ENCODE measurements around the gene IPO11.
"Not testable (repeated sequence)": the region's sequence is repeated elsewhere in the genome, so short reads cannot be mapped to it uniquely, and the experiment has no call there.

The IPO11 gene

DNA sequence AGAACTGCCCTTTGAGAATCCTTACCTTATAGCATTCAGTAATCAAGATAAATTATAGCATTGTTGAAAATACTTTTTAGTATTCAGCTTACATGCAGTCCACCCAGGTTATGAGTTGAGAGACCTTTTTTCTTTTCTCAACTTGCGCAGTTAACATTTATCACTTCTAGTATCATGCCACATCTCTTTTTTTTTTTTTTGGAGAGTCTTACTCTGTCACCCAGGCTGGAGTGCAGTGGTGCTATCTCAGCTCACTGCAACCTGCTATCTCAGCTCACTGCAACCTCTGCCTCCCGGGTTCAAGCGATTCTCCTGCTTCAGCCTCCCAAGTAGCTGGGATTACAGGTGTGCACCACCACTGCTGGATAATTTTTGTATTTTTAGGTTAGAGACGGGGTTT, 195.1 kb downstream of the IPO11 start:
- no peak for DNase-seq

DNA sequence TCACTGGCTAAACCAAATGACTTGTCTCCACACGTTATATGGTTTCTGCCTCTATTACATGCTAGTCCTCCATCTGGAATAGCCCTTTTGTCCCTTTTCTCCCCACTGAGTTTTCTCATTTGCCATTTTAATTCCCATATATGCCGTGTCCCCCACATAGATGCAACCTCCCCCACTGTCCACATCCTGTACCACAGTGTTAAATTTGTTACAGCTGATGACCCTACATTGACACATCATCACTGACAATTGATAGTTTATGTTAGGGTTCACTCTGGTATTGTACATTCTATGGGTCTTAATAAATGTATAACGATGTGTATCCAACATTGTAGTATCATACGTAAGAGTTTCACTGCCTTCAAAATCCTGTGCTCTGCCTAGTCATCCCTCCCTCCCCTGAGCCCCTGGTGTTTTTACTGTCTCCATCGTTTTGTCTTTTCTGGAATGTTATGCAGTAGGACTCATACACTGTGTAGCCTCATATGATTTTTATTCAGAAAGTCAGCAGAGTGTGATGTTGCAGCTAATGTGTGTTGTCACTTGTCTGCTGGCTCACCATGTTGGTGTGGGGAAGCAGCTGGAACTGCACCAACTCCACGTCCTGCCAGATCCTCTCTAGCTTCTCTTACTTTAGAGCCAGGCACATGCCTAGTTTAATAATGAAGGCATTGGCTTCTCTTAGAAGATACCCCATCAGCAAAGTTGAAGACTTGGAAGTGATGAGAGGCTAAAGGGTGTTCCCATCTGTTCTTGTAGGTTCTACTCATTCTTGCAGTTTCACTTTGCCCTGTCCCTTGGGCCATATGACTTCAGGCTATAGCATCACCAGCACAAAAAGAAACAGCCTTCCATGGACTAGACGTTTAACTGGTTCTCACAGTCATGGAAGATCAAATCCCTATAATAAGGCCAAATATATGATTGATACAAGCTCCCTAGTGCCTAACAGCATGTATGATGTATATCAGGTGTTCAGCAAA, 196.3 kb downstream of the IPO11 start:
- DNase-seq: no peak

DNA sequence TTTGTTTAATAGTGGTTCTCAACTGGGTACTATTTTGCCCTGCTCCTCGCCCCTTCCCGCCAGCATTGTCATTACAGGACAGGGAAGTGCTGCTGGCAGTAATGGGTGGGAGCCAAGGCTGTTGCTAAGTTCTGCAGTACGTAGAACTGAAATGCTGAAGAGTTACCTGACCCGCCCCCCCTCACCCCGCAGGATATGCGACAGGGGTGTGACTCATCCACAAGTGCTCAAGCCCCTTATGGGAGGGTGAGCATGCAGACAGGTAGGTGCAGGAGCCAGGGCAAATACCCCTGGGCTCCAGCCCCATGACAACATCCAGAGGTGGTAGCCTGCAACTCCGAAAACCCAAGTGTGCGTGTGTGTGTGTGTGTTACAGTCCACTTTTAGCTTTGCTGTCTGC, 201.8 kb downstream of the IPO11 start:
- DNase-seq: no peak

DNA sequence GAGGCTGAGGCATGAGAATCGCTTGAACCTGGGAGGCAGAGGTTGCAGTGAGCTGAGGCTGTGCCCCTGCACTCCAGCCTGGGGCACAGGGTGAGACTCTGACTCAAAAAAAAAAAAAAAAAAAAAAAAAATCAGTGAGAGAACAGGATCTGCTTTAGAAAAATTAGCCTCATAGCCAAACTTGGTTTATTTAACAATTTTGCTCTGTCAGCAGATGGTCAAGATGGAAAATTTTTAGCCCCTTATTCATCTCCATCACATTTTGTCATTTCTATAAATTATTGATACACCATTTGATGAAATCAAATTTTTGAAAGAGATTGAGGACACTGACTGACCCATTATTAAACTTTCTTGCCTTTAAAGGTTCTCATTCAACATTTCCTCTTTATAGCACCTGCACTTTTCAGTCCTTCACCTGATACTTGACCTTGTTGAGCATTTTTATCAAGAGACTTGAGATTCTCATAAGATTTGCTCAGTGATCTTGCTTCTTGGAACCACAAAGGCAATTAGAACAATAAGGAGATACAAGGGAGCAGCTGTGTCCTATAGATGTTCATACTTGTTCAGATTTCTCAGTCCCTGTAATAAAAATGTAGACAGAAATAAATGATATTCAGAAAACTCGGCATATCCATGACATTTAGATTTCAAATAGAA, 204.2 kb downstream of the IPO11 start:
- DNase-seq: no peak

DNA sequence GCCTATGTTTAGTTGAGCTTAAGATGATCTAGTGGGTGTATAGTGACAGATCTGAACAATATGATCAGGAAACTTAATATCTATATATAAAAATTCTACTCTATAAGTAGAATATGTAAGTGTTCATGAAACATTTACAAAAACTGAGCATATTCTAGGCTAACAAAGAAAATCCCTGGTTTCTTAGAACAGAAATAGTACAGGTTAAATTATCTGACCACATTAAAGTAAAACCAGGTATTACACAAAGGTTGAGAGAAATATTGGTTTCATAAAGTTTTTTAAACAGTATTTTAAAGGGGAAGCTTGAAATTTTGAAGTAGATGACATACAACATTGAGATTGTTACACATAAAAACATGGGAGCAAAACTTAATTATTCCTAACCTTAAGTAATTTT, 205.4 kb downstream of the IPO11 start:
- DNase-seq: no peak

DNA sequence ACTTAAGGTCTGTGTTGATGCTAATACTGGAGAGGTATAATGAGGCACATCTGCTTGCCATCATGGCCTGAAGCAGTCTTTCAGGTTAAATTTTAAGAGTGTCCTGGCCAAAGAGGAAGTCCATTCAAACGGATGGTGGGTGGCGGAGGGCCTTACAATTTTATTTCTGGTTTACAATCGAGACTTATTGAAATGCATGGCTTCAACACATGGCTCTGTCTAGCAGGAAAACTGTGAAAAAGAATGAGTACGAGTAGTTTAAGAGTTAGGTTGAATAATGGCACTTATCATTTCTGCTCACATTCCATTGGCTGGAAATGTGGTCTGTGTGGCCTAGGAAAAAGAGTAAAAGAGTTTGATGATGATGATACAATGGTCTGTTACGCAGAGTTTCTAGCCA, 208.2 kb downstream of the IPO11 start:
- DNase-seq: no peak

DNA sequence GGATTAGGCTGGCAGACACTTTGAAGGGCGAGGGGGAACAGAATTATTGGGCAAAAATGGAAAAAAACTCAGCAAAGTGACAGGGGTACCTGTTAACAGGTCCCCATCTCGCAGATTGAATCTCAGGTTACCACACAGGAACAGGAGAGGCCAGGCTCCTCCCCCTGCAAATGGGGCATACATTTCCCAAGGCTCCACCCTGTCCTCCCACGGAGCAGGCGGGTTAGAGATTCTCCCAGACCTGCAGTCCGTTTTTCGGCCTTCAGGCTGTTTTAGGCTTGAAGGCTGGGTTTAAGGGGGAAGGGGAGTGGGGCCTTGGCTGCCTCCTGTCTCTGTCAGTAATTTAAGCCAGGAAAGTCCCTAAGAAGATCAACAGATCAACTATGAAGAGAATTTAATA, 208.7 kb downstream of the IPO11 start:
- DNase-seq: no peak

DNA sequence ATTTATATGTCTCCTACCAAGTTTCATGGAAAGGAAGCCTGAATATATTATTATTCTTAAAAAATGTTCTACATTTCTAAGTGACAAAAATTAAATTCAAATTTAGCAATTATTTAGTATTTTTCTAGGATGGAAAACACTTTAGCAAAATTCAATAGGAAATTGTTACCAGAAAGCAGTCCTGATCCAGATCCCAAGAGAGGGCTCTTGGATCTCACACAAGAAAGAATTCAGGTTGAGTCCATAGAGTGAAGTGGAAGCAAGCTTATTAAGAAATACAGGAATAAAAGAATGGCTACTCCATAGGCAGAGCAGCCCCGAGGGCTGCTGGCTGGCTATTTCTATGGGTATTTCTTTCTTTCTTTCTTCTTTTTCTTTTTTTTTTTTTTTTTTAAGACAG, 210.7 kb downstream of the IPO11 start:
- no peak for DNase-seq

DNA sequence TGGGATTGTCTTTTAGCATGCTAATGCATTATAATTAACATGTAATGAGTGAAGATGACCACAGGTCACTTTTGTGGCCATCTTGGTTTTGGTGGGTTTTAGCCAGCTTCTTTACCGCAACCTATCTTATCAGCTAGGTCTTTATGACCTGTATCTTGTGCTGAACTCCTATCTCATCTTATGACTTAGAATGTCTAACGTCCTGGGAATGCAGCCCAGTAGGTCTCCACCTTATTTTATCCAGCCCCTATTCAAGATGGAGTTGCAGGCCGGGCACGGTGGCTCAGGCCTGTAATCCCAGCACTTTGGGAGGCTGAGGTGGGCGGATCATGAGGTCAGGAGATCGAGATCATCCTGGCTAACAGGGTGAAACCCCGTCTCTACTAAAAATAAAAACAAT, 211.9 kb downstream of the IPO11 start:
- not testable (repeated sequence) for DNase-seq

DNA sequence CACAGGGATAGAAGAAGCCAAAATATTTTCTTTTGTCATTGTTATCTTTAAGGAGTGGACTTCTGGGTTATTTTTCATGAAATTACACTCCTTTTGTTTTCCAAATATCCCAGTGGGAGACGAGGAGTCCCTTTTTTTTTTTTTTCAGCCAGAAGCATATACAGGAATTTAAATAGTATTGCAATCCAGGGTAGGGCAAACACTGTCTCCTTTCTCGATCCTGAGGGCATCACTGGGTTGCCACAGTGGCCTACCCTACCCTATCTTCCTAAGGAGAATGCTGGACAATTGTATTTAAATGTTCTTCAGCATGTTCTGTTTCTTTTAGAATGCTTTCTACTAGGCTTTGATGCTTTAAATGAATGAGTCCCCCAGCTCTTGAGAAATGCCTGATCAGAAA, 214.0 kb downstream of the IPO11 start:
- DNase-seq: no peak

DNA sequence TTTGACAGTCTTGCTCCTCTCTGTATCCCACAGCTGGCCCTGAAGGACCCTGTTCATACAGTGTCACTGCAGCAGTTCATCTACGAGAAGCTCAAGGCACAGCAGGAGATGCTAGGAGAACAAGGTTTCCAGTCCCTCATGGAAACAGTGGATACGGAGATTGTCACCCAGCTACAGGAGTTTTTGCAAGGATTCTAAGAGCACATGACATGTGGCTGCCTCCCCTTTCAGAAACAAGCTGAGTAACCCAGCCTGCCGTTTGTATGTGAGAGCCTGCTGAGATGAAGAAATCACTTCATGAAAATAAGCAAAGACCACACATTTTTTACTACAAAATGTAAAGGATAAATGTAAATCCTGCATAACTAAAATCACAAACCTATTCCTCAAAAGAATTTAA, 214.6 kb downstream of the IPO11 start:
- DNase-seq: no peak

DNA sequence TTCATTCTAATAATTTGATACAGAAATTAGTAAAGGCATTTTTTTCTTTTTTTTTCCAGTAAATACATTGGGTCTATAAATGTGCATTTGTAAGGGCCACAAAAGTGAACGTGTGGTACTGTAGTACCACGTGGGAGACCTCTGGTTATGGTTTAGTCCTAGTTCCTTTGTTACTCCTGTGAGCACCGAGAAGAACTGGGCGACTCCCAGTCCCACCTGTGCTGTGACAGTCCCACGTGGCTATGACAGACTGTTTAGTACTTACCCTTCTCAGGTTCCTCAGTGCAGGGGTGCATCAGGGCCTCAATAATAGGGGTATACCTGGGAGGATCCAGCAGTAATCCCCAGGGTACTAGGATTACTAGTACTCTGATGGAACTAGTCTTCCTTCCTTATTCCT, 215.3 kb downstream of the IPO11 start:
- no peak for DNase-seq

DNA sequence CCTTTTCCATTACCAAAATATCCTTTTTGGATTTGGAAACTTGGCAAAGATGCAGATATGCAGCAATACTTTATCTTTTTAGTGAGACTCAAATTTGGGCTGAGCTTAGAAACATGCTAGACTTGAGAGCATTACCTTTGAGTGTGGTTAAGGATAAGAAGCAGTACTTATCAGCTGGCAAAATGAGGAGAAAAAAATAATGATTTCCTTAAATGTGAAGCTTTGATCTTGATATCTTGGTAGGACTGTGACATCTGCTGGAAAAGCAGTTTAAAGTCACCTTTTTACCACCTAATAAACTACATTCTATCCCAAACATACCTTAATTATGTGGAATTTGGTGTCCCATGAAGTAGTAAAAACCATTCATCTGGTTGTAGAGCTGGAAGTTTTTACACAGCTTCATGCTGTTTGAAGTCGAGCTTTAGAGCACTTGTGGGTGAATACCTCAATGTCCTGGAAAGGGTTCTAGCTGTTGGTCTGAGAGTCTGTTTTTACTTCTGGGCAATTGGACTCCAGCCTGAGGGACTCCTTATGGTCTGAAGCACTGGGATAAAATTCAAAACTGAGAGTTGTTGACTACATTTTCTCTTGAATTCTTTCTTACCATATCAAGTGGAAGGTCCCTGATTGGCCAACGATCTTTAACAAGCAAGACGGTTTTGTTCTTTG, 219.5 kb downstream of the IPO11 start:
- no peak for DNase-seq

DNA sequence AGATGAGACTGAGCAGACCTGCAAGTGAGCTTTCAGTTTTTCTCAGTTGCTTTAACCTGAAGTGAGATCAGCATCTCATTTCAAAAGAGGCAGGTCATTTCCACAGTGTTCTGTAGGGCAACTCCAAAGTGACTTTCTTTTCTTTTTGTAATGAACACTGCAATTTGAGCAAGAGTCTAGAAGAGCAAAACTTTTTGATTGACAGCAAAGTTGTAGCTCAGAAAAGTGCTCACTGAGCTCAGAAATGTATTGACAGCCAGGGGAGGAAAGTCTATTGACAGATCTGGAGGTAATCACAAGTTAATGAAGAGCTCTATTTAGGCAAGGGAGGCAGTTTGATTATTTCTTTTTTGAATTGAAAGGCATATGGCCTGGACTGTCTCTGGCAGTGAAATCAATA, 220.7 kb downstream of the IPO11 start:
- DNase-seq: no peak

DNA sequence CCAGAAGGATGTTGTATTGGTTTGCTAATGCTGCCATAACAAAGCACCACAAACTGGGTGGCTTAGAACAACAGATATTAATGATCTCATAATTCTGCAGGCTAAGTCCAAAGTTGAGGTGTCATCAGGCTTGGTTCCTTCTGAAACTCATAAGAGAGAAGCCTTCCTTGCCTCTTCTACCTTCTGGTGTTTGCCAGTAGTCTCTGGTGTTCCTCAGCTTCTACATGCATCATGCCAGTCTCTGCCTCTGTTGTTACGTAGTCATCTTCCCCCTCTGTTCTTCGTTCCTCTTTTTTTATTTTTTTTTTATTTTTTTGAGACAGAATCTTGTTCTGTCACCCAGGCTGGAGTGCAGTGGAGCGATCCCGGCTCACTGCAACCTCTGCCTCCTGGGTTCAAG, 227.9 kb downstream of the IPO11 start:
- DNase-seq: no peak

DNA sequence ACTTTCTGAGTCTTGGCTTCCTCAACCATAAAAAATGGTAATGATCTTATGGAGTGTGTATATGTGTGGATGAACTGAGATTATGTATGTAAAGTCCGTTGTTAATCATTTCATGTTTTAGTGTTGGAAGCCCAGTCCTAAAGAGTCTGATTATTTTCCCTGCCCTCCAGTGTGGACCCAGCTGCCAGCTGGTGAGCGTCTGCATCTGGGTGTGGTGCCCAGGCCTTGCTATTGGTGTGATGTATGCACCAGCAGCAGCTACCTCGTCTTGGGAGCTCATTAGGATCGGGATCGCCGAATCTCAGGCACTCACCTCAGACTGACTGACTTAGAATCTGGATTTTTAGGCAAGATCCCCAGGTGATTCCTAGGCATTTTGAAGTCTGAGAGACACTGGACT, 229.9 kb downstream of the IPO11 start:
- DNase-seq: no peak

DNA sequence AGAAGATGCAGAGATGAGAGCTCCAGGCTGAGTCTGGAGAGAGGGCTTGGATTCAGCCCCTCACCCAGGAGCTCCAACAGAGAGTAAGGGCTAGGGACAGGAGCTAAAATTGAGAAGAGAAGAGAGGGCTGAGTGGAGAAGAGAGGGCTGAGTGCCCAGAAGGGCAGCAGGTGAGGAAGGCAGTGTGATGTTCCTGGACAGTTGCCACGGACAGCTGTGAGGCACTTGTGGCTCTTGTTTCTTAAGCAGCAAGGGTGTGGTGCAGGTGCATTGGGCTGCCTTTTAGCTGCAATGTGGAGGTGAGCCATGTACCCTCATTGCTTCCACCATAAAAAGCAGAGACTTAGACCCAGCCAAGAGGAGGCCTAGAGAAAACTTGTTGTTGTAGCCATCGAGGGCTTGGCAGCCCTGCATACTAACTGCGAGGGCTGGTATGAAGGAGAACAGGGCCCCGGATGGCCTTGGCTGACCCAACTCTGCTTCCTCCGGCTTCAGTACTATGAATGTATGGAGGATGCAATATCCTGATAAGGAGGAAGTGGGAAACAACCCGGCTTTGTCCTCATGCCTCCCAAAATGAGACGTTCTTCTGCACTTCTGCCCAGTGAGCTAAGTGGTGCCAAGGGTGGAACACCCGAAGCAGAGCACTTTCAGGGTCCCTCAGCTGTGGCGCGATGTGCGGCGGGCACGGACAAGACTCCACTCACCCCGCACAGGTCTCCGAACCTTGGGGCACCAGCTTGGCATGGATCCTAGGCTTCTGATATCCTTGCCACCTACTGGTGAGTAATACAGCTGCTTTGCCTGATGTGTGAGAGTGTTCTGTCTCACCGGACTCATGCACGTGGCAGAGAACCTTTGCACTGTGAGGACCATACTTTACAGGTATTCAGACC, 231.2 kb downstream of the IPO11 start:
- no peak for DNase-seq

DNA sequence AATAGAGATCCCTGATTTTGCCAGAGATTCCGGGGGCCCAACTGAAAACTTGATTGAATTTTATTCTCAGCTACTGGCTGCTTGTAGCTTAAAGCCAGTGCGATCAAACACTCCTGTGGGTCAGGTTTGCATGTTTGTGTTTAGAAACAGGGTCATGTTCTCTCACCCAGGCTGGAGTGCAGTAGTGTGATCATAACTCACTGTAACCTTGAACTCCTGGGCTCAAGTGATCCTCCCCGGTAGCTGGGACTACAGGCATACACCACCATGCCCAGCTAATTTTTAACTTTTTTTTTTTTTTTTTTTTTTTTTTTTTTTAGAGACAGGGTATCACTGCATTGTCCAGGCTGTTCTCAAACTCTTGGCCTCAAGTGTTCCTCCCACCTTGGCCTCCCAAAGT, 232.7 kb downstream of the IPO11 start:
- DNase-seq: no peak

DNA sequence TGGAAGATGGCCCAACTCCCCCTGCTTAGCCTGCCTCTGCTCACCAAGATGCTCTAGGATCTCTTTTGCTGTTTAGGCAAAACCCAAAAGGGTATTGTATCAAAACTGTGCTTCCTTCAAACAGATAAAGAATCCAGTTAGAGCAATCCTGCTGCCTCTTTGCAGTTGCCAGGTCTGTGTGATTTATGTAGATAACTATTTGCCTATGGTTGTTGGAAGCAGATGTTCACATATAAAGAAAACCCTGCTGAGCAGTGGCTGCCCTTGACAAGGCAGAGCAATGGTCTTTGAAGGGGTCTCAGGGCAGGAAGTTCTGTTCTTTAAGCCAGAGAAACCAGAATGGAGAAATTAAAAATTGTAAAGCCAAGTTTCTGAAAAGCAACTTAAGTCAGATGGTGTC, 234.7 kb downstream of the IPO11 start:
- no peak for DNase-seq

DNA sequence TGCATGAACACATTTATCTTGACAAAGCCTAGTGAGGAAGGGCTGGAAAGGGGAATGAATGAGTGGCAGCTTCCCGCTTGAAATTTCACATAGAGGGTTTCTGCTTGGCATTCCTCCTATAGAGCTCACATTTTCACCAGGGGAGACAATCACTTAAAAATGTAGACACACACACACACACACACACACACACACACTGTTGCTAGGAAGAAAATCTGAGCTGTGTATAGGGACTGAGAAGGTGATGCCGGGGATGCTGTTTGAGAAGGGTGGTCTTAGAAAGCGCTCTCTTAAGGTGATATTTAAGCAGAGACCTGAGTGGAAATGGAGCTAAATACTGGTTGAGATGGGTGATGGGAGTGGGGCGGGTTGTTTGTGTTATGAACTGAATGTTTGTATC, 236.5 kb downstream of the IPO11 start:
- DNase-seq: no peak

DNA sequence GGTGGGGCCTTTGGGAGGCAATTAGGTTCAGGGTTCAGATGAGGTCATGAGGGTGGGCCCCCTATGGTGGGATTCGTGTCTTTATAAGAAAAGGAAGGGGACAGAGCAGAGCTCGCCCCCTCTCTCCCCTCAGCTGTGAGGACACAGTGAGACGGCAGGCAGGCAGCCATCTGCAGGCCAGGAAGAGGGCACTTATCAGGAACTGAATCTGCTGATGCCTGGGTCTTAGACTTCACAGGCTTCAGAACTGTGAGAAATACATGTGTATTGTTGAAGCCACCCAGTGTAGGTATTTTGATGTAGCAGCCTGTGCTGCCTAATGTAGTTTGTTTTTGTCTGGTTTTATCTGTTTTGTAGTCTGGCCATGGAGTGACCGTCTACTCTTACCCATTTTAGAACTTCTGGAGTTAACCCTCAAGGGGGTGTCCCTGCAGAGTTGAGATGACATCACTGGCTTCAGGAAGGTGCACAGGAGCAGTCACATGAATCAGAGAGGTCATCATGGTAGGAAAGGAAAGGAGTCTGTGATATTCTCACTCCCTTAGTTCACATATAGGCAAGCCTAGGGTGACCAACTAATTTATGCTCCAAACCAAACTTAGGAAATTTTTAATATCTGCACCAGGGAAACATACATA, 237.0 kb downstream of the IPO11 start:
- no peak for DNase-seq

DNA sequence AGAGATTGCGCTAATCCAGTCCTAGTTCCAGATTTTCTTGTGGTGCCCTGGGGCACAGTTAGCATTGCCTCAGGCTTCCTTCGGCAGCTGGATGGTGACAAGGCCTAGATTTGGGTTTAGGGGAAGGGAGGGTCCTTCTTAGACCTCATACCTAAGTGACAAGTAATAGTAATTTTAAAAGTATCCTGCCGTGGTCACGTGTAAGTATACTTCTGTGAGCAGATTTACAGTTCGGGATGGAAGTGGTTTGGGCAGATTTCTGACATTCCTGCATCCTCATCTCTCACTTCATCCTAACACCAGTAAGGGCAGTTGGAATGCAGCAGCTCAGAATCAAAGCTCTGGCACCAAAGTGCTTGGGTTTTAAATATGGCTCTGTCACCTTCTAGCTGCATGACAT, 237.6 kb downstream of the IPO11 start:
- no peak for DNase-seq

Measured in retina (tissue), 1 donor.